NCI-H1092 (cell line): ENCODE measurements around the gene MYADML2.

ENCODE experiments used
- DNase-seq: peaks from one replicate; lab custom pipeline; 2025; lab: John Stamatoyannopoulos, UW

MYADML2 gene

DNA sequence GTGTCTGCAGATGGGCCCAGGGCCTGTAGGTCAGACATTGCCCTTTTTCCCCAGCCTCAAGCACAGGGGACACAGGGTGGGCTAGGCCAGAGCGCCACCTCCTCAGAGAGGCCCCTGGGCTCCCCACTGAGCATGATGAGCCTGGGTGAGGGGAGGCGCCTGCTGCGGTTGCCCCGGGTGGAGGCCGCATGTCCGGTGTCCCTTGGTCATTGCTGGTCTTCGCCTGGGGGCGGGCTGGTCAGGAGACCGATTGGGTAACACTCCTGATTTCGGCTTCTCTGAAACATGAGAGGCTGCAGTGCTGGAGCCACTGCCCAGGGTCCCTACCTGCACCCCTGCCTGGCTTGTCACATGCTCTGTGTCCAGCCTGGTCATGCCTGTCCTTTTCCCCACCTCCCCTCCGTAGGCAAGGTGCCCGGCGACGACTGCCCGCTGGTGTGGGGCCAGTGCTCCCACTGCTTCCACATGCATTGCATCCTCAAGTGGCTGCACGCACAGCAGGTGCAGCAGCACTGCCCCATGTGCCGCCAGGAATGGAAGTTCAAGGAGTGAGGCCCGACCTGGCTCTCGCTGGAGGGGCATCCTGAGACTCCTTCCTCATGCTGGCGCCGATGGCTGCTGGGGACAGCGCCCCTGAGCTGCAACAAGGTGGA lies 47.4 kb downstream of the MYADML2 start:
- no peak for DNase-seq

DNA sequence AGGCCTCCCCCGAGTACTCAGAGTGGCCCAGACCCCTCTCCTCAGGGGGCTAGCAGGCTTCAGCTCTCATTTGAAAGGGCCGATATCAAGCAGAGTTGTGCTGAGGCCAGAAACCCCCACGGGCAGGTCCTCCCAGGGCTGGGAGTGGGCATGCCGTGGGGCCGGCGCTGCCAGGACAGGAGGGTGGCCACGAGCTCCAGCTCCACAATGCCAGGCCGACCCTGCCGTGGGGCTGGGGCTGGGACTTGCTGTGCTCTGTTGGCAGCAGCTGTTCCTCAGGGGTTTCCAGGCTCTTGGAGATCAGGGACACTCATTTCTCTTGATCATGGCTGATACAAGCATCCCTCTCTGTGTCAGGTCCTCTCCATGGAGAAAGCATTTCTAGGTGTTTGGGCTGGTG lies 48.1 kb downstream of the MYADML2 start:
- DNase-seq, result no peak

- DNase-seq, result no peak
These were observed 48.8 kb downstream of the MYADML2 start for GRCh38 chr17:81898029-81898866.

DNA sequence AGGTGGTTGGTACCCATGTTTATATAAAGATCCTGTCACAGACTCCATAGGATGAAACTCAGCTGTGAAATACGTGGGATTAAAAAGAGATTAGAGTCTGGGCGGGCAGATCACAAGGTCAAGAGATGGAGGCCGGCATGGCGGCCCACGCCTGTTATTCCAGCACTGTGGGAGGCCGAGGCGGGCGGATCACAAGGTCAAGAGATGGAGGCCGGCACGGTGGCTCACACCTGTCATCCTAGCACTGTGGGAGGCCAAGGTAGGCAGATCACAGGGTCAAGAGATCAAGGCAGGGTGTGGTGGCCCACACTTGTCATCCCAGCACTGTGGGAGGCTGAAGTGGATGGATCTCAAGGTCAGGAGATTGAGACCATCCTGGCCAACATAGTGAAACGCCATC lies 51.6 kb downstream of the MYADML2 start:
- DNase-seq, result no peak

DNA sequence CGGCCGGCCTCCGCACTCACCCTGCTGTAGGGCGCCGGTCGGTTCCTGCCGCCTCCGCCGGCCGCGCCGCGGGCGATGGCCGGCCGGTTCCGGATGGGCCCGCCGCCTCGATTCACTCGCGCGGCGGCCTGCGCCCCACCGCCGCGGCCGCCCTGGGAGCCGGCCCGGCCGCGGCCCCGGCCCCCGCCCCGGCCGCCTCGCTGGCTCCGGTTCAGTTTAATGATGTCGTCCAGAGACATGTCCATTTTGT lies 55.8 kb downstream of the MYADML2 start:
- no peak for DNase-seq

GRCh38 chr17:81890447-81891302 lies 56.4 kb downstream of the MYADML2 start:
- no peak for DNase-seq
